Natural killer cell (primary cell): ENCODE results near the gene TMA7. TPM values are rescaled to one million over a fixed set of nuclear protein-coding genes. Genes with fewer than 3 reads are reported as not detected.

ENCODE experiments used
- ATAC-seq, 3 donors: fragments of 150-1000 bp in 2 of 3; fragments of 200-7000 bp in 1 of 3; cut with Tn5 transposase; 1 replicate in 1 of 3; 2 replicates in 2 of 3; pipeline ENCODE4 v1.10.0; 2021; ENCODE audit warnings: mild to moderate bottlenecking in 2 of 3, moderate library complexity in 2 of 3
- DNase-seq, 2 donors: peaks; one replicate each; pipeline versions ENCODE4 v3.0.0 to v3.0.0-alpha.2; 2013 to 2021; ENCODE audit warnings: mixed read lengths in 1 of 2
- H3K27ac ChIP-seq: one replicate; pipeline ENCODE4 v1.5.1; 2013; ENCODE audit warnings: mild to moderate bottlenecking, low read length
- H3K27me3 ChIP-seq: one replicate; pipeline ENCODE4 v1.6.1; 2013; ENCODE audit warnings: low read length; ENCODE audit not compliant: control insufficient read depth, insufficient read depth
- H3K36me3 ChIP-seq: one replicate; pipeline ENCODE4 v1.6.1; 2013; ENCODE audit warnings: low read length; ENCODE audit not compliant: control insufficient read depth, insufficient read depth
- H3K4me1 ChIP-seq: one replicate; pipeline ENCODE4 v1.6.1; 2013; ENCODE audit warnings: low read length; ENCODE audit not compliant: control insufficient read depth, insufficient read depth
- H3K4me3 ChIP-seq: one replicate; pipeline ENCODE4 v1.5.1; 2013; ENCODE audit warnings: low read length
- H3K9me3 ChIP-seq: one replicate; pipeline ENCODE4 v1.6.1; 2013; ENCODE audit warnings: low read length; ENCODE audit not compliant: control insufficient read depth, insufficient read depth
- H3K27ac Mint-ChIP-seq, 2 donors: one replicate each; pipeline ENCODE4 v1.8.0; 2022; ENCODE audit warnings: mild to moderate bottlenecking in 2 of 2, mixed read lengths in 2 of 2, moderate library complexity in 1 of 2
- H3K27me3 Mint-ChIP-seq, 2 donors: one replicate each; pipeline ENCODE4 v1.8.0; 2022; ENCODE audit warnings: low read depth in 2 of 2, mixed read lengths in 2 of 2
- H3K36me3 Mint-ChIP-seq: one replicate; pipeline ENCODE4 v1.8.0; 2022; ENCODE audit warnings: mixed read lengths
- H3K4me1 Mint-ChIP-seq, 2 donors: one replicate each; pipeline ENCODE4 v1.8.0; 2022; ENCODE audit warnings: mixed read lengths in 2 of 2
- H3K4me3 Mint-ChIP-seq: one replicate; pipeline ENCODE4 v1.8.0; 2022; ENCODE audit warnings: mild to moderate bottlenecking, moderate library complexity, mixed read lengths
- H3K9me3 Mint-ChIP-seq, 2 donors: one replicate each; pipeline ENCODE4 v1.8.0; 2022; ENCODE audit warnings: mixed read lengths in 2 of 2
- CTCF ChIP-seq: fragments of 200-600 bp; IDR thresholded peaks from one replicate; pipeline ENCODE4 v1.8.0; 2022; ENCODE audit warnings: antibody characterized with exemption
- WGBS: methylation state at CpG from one replicate; pipeline ENCODE4 v1.1.7; 2013; ENCODE audit warnings: missing lambda C conversion rate; ENCODE audit not compliant: insufficient coverage; 5-methylcytosine and 5-hydroxymethylcytosine counted together
- intact Hi-C: fragments of 100-400 bp; cut with micrococcal nuclease; formaldehyde crosslinking; loops from one replicate; pipeline ENCODE4 v1.14.2; 2022
- total RNA-seq, 4 donors: library from RNA; stranded (reverse); fragments of 120-200 nt in 1 of 4; gene quantifications; one replicate each; pipeline versions ENCODE4 v1.2.3 to v1.2.4, GENCODE V29; 2013 to 2022

The TMA7 gene
- total RNA-seq, 3 donors from 2014 or later (not counting 1 experiment from before 2014, with no cell fraction given): 192 to 239 (median 229) TPM

GRCh38 chr3:48397767-48398681 is 42.0 kb upstream of the TMA7 start:
- Mint-ChIP-seq H3K36me3 (no peaks in the 10 kb centered on the region), H3K27me3 (peaks cover 8 to 16% of the 10 kb centered on the region in 2 donors), H3K4me1 (no peaks in the 10 kb centered on the region), H3K27ac (no peak overlapping the region), H3K4me3 (no peak overlapping the region), H3K9me3 (no peaks in the 10 kb centered on the region)
- H3K36me3 ChIP-seq: no peaks in the 10 kb centered on the region
- H3K27ac ChIP-seq: no peak overlapping the region
- no peak overlapping the region for H3K4me3 ChIP-seq
- ATAC-seq (no peak), DNase-seq (peak in 1 of 2 donors; percentile 10)
- 84% methylated on average over 9 of the region's 9 CpGs for WGBS
- no peak for TF ChIP-seq CTCF
- H3K9me3 ChIP-seq: no peaks in the 10 kb centered on the region
- no peaks in the 10 kb centered on the region for H3K27me3 ChIP-seq
- intact Hi-C loops: no loop called here
- H3K4me1 ChIP-seq: no peaks in the 10 kb centered on the region

GRCh38 chr3:48398701-48399386 is 41.2 kb upstream of the TMA7 start:
- no peak for TF ChIP-seq CTCF

GRCh38 chr3:48399387-48400172 is 40.5 kb upstream of the TMA7 start:
- H3K4me1 ChIP-seq: no peaks in the 10 kb centered on the region
- intact Hi-C loops: loop anchor here (2.0 kb wide), 1 partner anchor 211 kb away; no protein-coding TSS in a partner anchor
- H3K36me3 ChIP-seq: no peaks in the 10 kb centered on the region
- H3K4me3 ChIP-seq: no peak overlapping the region
- Mint-ChIP-seq H3K4me1 (no peaks in the 10 kb centered on the region), H3K9me3 (no peaks in the 10 kb centered on the region), H3K4me3 (no peak overlapping the region), H3K36me3 (no peaks in the 10 kb centered on the region), H3K27me3 (peaks cover 8 to 12% of the 10 kb centered on the region in 2 donors), H3K27ac (no peak overlapping the region)
- TF ChIP-seq CTCF: no peak
- no peak overlapping the region for H3K27ac ChIP-seq
- no peak for ATAC-seq
- H3K27me3 ChIP-seq: no peaks in the 10 kb centered on the region
- DNase-seq: peak in 1 of 2 donors; percentile 10
- WGBS: 40% methylated on average over 4 of the region's 4 CpGs
- no peaks in the 10 kb centered on the region for H3K9me3 ChIP-seq

More at GRCh38 chr3:48398701-48399386, 41.2 kb upstream of the TMA7 start:
- peaks cover 8 to 16% of the 10 kb centered on the region in 2 donors for H3K27me3 Mint-ChIP-seq
- no peaks in the 10 kb centered on the region for H3K9me3 Mint-ChIP-seq
- Histone ChIP-seq H3K4me3 (no peak overlapping the region), H3K27me3 (no peaks in the 10 kb centered on the region), H3K36me3 (no peaks in the 10 kb centered on the region), H3K4me1 (no peaks in the 10 kb centered on the region), H3K9me3 (no peaks in the 10 kb centered on the region), H3K27ac (no peak overlapping the region)
- no peaks in the 10 kb centered on the region for H3K4me1 Mint-ChIP-seq
- no peak overlapping the region for H3K27ac Mint-ChIP-seq
- H3K4me3 Mint-ChIP-seq: no peak overlapping the region
- no peaks in the 10 kb centered on the region for H3K36me3 Mint-ChIP-seq
- DNase-seq (peak in 1 of 2 donors; percentile 11), ATAC-seq (no peak)
- intact Hi-C loops: no loop called here
- WGBS: 82% methylated on average over 9 of the region's 11 CpGs
